ENCODE results near the gene CDC73.

GRCh38 chr1:193222056-193222615 is 100.3 kb downstream of the CDC73 start:
- no peak for TF ChIP-seq POLR2A (IDR thresholded peaks at IDR 0.05; ENCODE audit: low read length)
- no peak for TF ChIP-seq GATA1 (IDR thresholded peaks at IDR 0.05; ENCODE audit: low read depth, low read length)

All from erythroblast (primary cell).